ENCODE results near the gene MAMDC2.

The MAMDC2 gene

GRCh38 chr9:70043689-70044489 is at the start of gene MAMDC2:
Gene MAMDC2 (plus strand): TSS chr9:70043848. CDS start chr9:70044198, 350 bp downstream.
- peak; percentile 22 for ATAC-seq
- Mint-ChIP-seq H3K36me3 (no peaks in the 10 kb centered on the region), H3K4me1 (peaks cover 18% of the 10 kb centered on the region), H3K27ac (no peak within 1 kb of the TSS), H3K9me3 (no peaks in the 10 kb centered on the region), H3K4me3 (peak within 1 kb of the TSS; percentile 57), H3K27me3 (peaks cover 47% of the 10 kb centered on the region)

- Mint-ChIP-seq H3K27ac (no peak overlapping the region), H3K36me3 (no peaks in the 10 kb centered on the region), H3K4me3 (no peak overlapping the region), H3K27me3 (peaks cover 14% of the 10 kb centered on the region), H3K9me3 (no peaks in the 10 kb centered on the region), H3K4me1 (no peaks in the 10 kb centered on the region)
- ATAC-seq: no peak
These were observed 47.8 kb upstream of the MAMDC2 start for GRCh38 chr9:69995846-69996245.

DNA sequence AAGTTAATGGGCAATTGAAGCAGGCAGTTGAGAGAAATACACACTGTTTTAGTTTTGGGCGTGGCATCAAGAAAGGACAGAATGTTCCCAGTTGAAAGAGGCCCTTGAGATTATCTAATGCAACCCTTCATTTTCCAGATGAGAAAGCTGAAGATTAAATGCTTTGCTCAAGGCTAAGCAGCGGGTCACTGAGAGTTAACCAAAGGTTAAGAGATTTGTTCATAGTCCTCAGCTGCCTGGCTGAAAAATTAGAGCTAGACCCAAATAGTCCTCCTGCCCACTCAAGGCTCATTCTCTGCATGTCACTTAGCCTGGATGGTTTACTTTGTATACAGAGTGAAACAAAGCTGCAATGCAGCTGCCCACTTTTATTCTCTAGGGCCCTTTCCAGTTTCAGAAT is 46.7 kb upstream of the MAMDC2 start:
- Mint-ChIP-seq H3K4me1 (no peaks in the 10 kb centered on the region), H3K27ac (no peak overlapping the region), H3K36me3 (no peaks in the 10 kb centered on the region), H3K27me3 (peaks cover 9% of the 10 kb centered on the region), H3K9me3 (no peaks in the 10 kb centered on the region), H3K4me3 (no peak overlapping the region)
- ATAC-seq: no peak

DNA sequence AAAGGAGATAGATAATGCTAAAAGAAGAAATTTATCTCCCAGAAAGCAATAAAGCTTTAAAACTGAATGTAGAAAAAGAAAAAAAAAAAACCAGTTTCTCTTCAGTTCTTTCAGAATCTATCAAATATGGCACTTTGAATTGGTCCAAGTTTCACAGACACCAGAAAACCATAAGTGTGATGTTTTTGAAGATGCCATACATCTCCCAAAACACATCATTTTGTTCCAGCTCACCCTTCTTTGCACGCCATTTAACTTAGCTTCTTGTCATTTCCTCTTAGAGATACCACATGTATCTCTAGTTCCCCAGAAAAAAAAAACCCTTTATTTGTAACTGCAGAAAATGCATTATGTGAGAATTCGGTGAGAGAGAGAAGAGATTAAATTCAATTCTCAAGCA is 46.1 kb upstream of the MAMDC2 start:
- H3K4me3 Mint-ChIP-seq: no peak overlapping the region
- no peaks in the 10 kb centered on the region for H3K36me3 Mint-ChIP-seq
- peaks cover 9% of the 10 kb centered on the region for H3K27me3 Mint-ChIP-seq
- H3K27ac Mint-ChIP-seq: no peak overlapping the region
- H3K4me1 Mint-ChIP-seq: no peaks in the 10 kb centered on the region
- no peaks in the 10 kb centered on the region for H3K9me3 Mint-ChIP-seq
- ATAC-seq: no peak

GRCh38 chr9:69999315-69999714 is 44.3 kb upstream of the MAMDC2 start:
- H3K36me3 Mint-ChIP-seq: no peaks in the 10 kb centered on the region
- ATAC-seq: no peak
- no peak overlapping the region for H3K27ac Mint-ChIP-seq
- H3K4me1 Mint-ChIP-seq: no peaks in the 10 kb centered on the region
- no peak overlapping the region for H3K4me3 Mint-ChIP-seq
- no peaks in the 10 kb centered on the region for H3K9me3 Mint-ChIP-seq
- peaks cover 12% of the 10 kb centered on the region for H3K27me3 Mint-ChIP-seq

DNA sequence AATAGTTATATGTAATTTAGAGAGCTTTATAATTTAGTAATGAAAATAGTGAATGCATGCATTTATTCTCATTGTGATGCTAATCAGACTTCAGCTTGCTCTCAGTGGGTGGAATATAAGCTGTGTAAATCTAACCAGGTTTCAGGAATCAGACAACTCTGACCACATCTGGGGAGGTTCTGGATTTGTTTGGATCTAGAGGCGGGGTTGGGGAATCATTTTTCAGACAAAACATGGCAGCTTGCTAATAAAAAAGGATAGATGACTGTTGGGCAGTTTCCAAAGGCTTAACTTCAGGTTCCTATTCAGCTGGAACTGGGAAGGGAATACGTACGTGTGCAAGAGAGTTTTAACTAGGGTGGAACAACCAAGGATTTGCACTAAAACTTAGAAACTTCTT is 43.2 kb upstream of the MAMDC2 start:
- peaks cover 11% of the 10 kb centered on the region for H3K27me3 Mint-ChIP-seq
- H3K9me3 Mint-ChIP-seq: no peaks in the 10 kb centered on the region
- ATAC-seq: no peak
- H3K36me3 Mint-ChIP-seq: no peaks in the 10 kb centered on the region
- H3K4me1 Mint-ChIP-seq: no peaks in the 10 kb centered on the region
- no peak overlapping the region for H3K27ac Mint-ChIP-seq
- H3K4me3 Mint-ChIP-seq: no peak overlapping the region

GRCh38 chr9:70003901-70004714 is 39.5 kb upstream of the MAMDC2 start:
- H3K9me3 Mint-ChIP-seq: no peaks in the 10 kb centered on the region
- no peak overlapping the region for H3K4me3 Mint-ChIP-seq
- no peaks in the 10 kb centered on the region for H3K4me1 Mint-ChIP-seq
- ATAC-seq: no peak
- no peaks in the 10 kb centered on the region for H3K36me3 Mint-ChIP-seq
- peaks cover 19% of the 10 kb centered on the region for H3K27me3 Mint-ChIP-seq
- no peak overlapping the region for H3K27ac Mint-ChIP-seq

DNA sequence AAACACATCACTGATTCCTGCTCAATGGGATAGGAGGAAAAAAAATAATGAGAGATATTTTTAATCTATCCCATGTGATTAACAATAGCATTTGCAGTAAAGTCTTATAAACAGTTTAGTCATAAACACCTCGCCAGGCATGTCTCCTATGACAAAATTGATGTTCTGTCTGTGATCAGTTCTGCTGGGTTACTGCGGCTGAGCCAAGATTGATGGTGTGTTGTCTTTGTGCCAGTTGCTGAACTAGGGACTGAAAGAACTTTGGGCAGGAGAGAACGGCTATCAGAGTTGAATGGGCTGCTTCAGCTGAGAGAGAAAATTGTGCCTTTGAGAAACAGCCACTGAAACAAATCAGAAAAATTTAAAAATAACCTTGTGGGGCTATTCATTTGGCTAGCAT is 37.3 kb upstream of the MAMDC2 start:
- Mint-ChIP-seq H3K27me3 (peaks cover 19% of the 10 kb centered on the region), H3K27ac (no peak overlapping the region), H3K4me3 (no peak overlapping the region), H3K4me1 (no peaks in the 10 kb centered on the region), H3K9me3 (peaks cover 4% of the 10 kb centered on the region), H3K36me3 (no peaks in the 10 kb centered on the region)
- ATAC-seq: no peak

DNA sequence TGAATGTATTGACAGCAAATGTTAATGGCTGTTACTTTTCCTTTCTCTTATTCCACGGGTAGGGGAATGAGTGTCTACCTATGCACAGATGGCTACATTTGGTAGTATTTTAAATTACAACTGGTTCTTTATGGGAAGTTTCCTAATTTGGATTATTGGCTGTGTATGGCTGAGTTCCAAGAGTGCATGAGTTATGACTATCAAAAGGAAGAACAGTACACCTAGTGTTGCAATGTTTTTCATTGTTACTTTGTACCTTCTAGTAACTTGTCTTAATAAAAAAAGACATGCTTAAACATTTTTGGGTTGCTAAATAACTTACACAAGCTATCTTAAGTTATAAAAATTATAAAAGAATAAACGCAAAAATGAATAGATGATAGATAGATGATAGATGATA is 35.8 kb upstream of the MAMDC2 start:
- Mint-ChIP-seq H3K27ac (no peak overlapping the region), H3K4me3 (no peak overlapping the region), H3K4me1 (no peaks in the 10 kb centered on the region)

GRCh38 chr9:70010015-70010414 is 33.6 kb upstream of the MAMDC2 start:
- Mint-ChIP-seq H3K36me3 (no peaks in the 10 kb centered on the region), H3K27me3 (peaks cover 10% of the 10 kb centered on the region), H3K9me3 (peaks cover 4% of the 10 kb centered on the region), H3K4me3 (no peak overlapping the region), H3K4me1 (no peaks in the 10 kb centered on the region), H3K27ac (no peak overlapping the region)
- ATAC-seq: no peak

More for the DNA sequence above, 35.8 kb upstream of the MAMDC2 start:
- Mint-ChIP-seq H3K36me3 (no peaks in the 10 kb centered on the region), H3K9me3 (peaks cover 4% of the 10 kb centered on the region), H3K27me3 (peaks cover 19% of the 10 kb centered on the region)
- no peak for ATAC-seq

- no peak overlapping the region for H3K4me3 Mint-ChIP-seq
- H3K27me3 Mint-ChIP-seq: no peaks in the 10 kb centered on the region
- peaks cover 4% of the 10 kb centered on the region for H3K9me3 Mint-ChIP-seq
- no peaks in the 10 kb centered on the region for H3K4me1 Mint-ChIP-seq
- H3K27ac Mint-ChIP-seq: no peak overlapping the region
- no peaks in the 10 kb centered on the region for H3K36me3 Mint-ChIP-seq
- no peak for ATAC-seq
These were observed 32.3 kb upstream of the MAMDC2 start for GRCh38 chr9:70011366-70011765.

DNA sequence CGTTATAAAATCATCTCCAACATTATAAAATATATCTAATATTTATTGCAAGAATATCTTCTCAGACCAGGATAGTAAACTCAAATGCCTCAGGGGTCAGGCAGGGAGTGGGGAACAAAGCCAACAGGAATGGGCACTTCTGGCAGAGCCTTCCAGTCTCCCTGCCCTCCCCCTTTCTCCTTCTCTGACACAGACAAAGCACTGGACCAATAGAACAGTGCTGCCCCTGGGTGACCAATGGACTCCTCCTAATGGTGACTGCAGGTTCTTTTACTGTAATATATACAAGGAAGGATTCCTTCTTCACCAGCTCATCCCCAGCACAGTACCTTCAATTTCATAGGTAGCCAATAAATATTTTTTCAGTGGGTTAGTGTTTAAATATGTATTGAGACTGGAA is 31.1 kb upstream of the MAMDC2 start:
- peaks cover 4% of the 10 kb centered on the region for H3K9me3 Mint-ChIP-seq
- H3K27ac Mint-ChIP-seq: no peak overlapping the region
- H3K4me1 Mint-ChIP-seq: no peaks in the 10 kb centered on the region
- H3K27me3 Mint-ChIP-seq: no peaks in the 10 kb centered on the region
- no peak overlapping the region for H3K4me3 Mint-ChIP-seq
- no peak for ATAC-seq
- H3K36me3 Mint-ChIP-seq: no peaks in the 10 kb centered on the region

GRCh38 chr9:70013598-70014196 is 30.0 kb upstream of the MAMDC2 start:
- Mint-ChIP-seq H3K9me3 (peaks cover 4% of the 10 kb centered on the region), H3K27me3 (no peaks in the 10 kb centered on the region), H3K27ac (no peak overlapping the region), H3K4me3 (no peak overlapping the region), H3K36me3 (no peaks in the 10 kb centered on the region), H3K4me1 (no peaks in the 10 kb centered on the region)
- no peak for ATAC-seq

DNA sequence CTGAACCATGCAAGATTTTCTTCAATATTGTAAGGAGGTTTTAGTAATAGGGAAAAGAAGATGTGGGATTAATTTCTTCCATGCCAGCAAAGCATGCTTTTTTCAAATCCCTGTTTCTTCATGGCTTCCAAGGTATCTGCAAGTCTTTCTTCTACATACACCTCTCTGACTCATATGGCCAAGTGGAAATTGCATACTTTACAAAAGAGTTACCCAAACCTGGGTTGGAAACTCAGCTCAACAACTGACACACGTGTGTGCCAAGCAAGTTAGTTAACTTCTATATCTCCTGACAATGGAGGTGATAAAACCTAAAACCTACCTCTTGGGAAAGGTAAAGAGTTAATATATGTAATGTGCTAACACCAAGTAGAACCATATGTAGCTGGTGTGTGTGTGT is 28.5 kb upstream of the MAMDC2 start:
- Mint-ChIP-seq H3K27ac (no peak overlapping the region), H3K27me3 (peaks cover 9% of the 10 kb centered on the region), H3K4me3 (no peak overlapping the region), H3K4me1 (no peaks in the 10 kb centered on the region), H3K9me3 (no peaks in the 10 kb centered on the region), H3K36me3 (no peaks in the 10 kb centered on the region)
- ATAC-seq: no peak

- H3K4me3 Mint-ChIP-seq: no peak overlapping the region
- H3K27ac Mint-ChIP-seq: no peak overlapping the region
- H3K36me3 Mint-ChIP-seq: no peaks in the 10 kb centered on the region
- ATAC-seq: no peak
- H3K9me3 Mint-ChIP-seq: peaks cover 3% of the 10 kb centered on the region
- H3K27me3 Mint-ChIP-seq: peaks cover 19% of the 10 kb centered on the region
- no peaks in the 10 kb centered on the region for H3K4me1 Mint-ChIP-seq
These were observed 23.4 kb upstream of the MAMDC2 start for GRCh38 chr9:70020217-70020616.

Measured in stimulated activated memory B cell treated with anti-CD40 and anti-IgM and Interleukin-4, amounts not matched to agents 10 μg/mL and 1 μg/mL and 100 μg/mL, for 72 hours (primary cell).